Panc1 (cell line): ENCODE results near the gene SPATA31C2.

Experiments used
- POLR2AphosphoS5 ChIP-seq: IDR thresholded peaks from 2 replicates; pipeline ENCODE4 v1.6.1; 2012; ENCODE audit warnings: mild to moderate bottlenecking, low read depth, low read length, moderate library complexity
- TF ChIP-seq, protein P1 (sequence below): fragments of 450-650 bp; IDR thresholded peaks from 2 replicates; pipeline ENCODE4 v1.5.1; 2017; ENCODE audit warnings: mild to moderate bottlenecking

DNA sequence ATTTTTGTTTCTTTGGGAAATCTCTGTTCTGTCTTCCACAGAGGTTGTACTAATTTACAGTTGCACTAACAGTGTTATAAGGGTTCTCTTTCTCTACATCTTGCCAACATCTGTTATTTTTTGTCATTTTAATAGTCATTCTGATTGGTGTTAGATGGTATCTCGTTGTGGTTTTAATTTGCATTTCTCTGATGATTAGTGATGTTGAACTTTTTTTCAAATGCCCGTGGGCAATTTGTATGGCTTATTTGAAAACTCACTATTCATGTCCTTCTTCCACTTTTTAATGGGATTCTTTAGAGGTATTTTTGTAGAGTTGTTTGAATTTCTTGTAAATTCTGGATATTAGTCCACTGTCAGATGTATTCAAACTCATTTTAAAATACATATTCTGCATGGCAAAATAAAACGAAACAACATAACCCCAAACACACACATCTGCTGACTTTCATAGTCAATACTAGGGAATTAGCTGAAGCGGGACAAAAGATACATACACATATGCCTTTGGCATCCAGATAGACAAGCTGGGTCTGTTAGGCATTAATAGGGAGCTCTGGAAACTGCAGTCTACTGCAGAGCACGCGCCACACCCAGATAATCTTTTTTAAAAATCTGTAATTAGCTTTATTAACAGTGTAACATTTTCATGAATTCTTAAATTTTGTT, 5.8 kb upstream of the SPATA31C2 start:
- TF ChIP-seq, protein P1, sequence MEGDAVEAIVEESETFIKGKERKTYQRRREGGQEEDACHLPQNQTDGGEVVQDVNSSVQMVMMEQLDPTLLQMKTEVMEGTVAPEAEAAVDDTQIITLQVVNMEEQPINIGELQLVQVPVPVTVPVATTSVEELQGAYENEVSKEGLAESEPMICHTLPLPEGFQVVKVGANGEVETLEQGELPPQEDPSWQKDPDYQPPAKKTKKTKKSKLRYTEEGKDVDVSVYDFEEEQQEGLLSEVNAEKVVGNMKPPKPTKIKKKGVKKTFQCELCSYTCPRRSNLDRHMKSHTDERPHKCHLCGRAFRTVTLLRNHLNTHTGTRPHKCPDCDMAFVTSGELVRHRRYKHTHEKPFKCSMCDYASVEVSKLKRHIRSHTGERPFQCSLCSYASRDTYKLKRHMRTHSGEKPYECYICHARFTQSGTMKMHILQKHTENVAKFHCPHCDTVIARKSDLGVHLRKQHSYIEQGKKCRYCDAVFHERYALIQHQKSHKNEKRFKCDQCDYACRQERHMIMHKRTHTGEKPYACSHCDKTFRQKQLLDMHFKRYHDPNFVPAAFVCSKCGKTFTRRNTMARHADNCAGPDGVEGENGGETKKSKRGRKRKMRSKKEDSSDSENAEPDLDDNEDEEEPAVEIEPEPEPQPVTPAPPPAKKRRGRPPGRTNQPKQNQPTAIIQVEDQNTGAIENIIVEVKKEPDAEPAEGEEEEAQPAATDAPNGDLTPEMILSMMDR, result no peak
- TF ChIP-seq POLR2AphosphoS5, result no peak
